Measurements from ENCODE around the gene LGALS16. TPM values are rescaled to one million over a fixed set of nuclear protein-coding genes. Genes with fewer than 3 reads are reported as not detected.

LGALS16 gene
- total RNA-seq, 3 donors from 2014 or later: not detected

DNA sequence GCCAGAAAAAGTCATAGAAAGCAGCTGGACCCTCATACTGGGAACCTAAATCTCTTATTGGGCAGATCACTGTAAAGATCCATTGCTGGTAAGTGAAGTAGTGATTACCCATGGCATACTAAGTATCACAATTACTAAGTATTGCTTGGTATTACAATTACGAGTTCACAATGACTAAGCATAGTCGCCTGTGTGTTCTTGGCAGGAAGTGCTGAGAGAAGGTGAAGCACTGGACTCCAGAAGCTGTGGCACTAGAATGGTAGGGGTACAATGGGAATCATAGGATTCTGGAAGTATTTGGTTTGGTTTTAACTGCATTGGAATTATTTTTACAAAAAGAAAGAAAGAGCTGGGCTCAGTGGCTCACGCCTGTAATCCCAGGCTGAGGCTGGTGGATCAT is 20.3 kb downstream of the LGALS16 start:
- TF ChIP-seq POLR2AphosphoS5 (IDR thresholded peaks at IDR 0.05) (no peak), POLR2A (IDR thresholded peaks at IDR 0.05) (no peak), CTCF (IDR thresholded peaks at IDR 0.05) (no peak)
- Histone ChIP-seq H3K36me3 (no peaks in the 10 kb centered on the region), H3K4me3 (no peak overlapping the region), H3K27me3 (peaks cover 0 to 3% of the 10 kb centered on the region in 2 donors), H3K4me1 (no peaks in the 10 kb centered on the region), H3K27ac (no peak overlapping the region), H3K9me3 (no peaks in the 10 kb centered on the region)
- no peak for DNase-seq (ENCODE audit: low spot score in 2 of 2)
- intact Hi-C loops (cut with DNase I; ENCODE audit: low total_unique reads): no loop called here

DNA sequence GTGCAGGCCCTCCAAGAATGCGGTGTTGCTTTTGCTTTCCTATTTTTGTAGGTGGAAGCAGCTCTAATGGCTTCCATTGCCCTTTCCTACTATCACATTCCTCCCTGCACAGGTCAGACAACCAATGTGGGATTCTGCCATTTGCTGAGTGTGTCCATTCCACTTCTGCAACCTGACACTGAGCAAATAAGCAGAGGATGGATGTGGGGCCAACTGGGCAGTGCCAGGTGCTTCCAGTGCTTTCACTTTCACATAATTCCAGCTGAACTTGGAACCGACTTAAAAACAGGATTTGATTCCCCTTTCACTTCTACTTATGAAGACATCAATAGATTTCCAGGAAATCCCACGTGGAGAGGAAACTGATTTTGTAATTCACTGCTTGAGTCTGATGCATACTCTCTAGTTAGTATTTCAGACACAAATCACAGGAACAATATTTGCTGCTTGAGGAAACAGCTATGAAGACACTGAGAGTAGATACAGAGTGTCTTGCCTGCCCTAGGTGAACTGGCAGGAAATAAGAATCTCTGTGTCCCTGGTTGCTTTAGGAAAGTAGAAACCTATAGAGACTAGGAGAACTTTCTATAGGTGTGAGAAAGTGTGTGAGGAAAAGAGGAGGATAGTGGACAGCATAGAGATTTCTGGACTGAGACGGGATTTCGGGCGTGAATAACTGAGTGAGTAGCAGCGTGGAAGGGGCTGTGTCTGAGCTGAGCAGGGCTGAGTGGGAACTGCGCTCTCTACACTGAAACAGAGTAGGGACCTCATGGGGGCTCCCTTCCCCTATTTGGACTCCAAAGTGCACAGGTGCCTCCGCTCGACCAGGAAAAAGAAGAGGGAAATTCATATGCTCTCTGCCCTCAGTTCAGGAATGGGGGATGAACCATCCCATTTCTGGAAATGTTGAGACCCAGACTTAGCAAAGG is 22.5 kb downstream of the LGALS16 start:
- Histone ChIP-seq H3K4me1 (no peaks in the 10 kb centered on the region), H3K27me3 (no peaks in the 10 kb centered on the region), H3K9me3 (no peaks in the 10 kb centered on the region), H3K27ac (peak overlapping the region in 1 of 2 donors; percentile 38), H3K4me3 (no peak overlapping the region), H3K36me3 (no peaks in the 10 kb centered on the region)
- DNase-seq (ENCODE audit: low spot score in 2 of 2): peak; percentile 24 to 56
- TF ChIP-seq POLR2AphosphoS5 (IDR thresholded peaks at IDR 0.05): no peak
- TF ChIP-seq POLR2A (IDR thresholded peaks at IDR 0.05): no peak
- TF ChIP-seq CTCF (IDR thresholded peaks at IDR 0.05): no peak
- intact Hi-C loops (cut with DNase I; ENCODE audit: low total_unique reads): no loop called here

- DNase-seq (ENCODE audit: low spot score in 2 of 2): no peak
- H3K27ac ChIP-seq: no peak overlapping the region
- H3K36me3 ChIP-seq: no peaks in the 10 kb centered on the region
- TF ChIP-seq CTCF (IDR thresholded peaks at IDR 0.05) (no peak), POLR2AphosphoS5 (IDR thresholded peaks at IDR 0.05) (no peak), POLR2A (IDR thresholded peaks at IDR 0.05) (no peak)
- no peaks in the 10 kb centered on the region for H3K4me1 ChIP-seq
- intact Hi-C loops (cut with DNase I; ENCODE audit: low total_unique reads): no loop called here
- no peaks in the 10 kb centered on the region for H3K9me3 ChIP-seq
- H3K27me3 ChIP-seq: no peaks in the 10 kb centered on the region
- H3K4me3 ChIP-seq: no peak overlapping the region
Measured at GRCh38 chr19:39679056-39679790, 23.5 kb downstream of the LGALS16 start.

DNA sequence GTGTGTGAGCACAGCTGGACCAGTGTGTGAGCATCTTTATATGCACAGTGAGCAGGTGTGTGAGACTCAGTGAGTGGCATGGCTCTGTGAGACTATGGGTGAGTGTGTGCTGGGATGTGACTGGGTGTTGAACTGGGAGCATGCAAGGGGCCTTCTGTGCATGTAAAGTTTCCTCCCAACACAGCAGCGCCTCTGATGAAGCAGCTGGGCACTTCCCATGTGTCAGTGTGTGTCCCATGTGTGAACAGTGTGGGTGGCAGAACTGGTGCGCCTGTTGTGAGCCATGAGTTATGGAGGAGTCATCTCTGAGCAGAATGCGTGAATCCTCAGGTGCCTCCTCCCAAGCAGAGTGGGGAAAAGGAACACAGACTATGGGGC is 24.1 kb downstream of the LGALS16 start:
- H3K4me1 ChIP-seq: no peaks in the 10 kb centered on the region
- TF ChIP-seq CTCF (IDR thresholded peaks at IDR 0.05) (no peak), POLR2A (IDR thresholded peaks at IDR 0.05) (no peak), POLR2AphosphoS5 (IDR thresholded peaks at IDR 0.05) (no peak)
- no peaks in the 10 kb centered on the region for H3K36me3 ChIP-seq
- no peaks in the 10 kb centered on the region for H3K9me3 ChIP-seq
- H3K27me3 ChIP-seq: no peaks in the 10 kb centered on the region
- no peak overlapping the region for H3K4me3 ChIP-seq
- H3K27ac ChIP-seq: no peak overlapping the region
- DNase-seq (ENCODE audit: low spot score in 2 of 2): no peak
- intact Hi-C loops (cut with DNase I; ENCODE audit: low total_unique reads): no loop called here

DNA sequence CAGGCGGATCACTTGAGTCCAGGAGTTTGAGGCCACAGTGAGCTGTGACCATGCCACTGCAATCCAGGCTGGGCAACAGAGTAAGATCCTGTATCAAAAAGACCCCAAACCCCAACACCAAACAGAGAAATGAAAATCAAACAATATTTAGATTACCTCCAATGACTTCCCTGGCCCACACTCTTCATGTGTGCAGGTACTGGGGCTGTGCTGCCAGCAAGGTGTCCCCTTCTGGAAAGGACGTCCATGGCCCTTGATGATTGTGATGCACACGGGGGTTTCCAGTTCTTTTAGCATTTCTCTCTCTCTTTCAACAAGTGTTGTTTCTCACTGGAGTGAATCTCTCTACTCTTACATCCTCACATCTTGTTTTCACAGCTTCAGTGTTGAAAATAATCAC is 24.9 kb downstream of the LGALS16 start:
- Histone ChIP-seq H3K36me3 (no peaks in the 10 kb centered on the region), H3K27ac (no peak overlapping the region), H3K27me3 (no peaks in the 10 kb centered on the region), H3K4me1 (no peaks in the 10 kb centered on the region), H3K9me3 (no peaks in the 10 kb centered on the region), H3K4me3 (no peak overlapping the region)
- intact Hi-C loops (cut with DNase I; ENCODE audit: low total_unique reads): no loop called here
- no peak for DNase-seq (ENCODE audit: low spot score in 2 of 2)
- TF ChIP-seq POLR2A (IDR thresholded peaks at IDR 0.05): no peak
- no peak for TF ChIP-seq CTCF (IDR thresholded peaks at IDR 0.05)
- TF ChIP-seq POLR2AphosphoS5 (IDR thresholded peaks at IDR 0.05): no peak
